Fibroblast of pulmonary artery (primary cell): Measurements from ENCODE around the gene TNFRSF6B.
A peak's percentile ranks its signal among the peaks of the same experiment; 100 is the strongest.
"Not testable (repeated sequence)": the region's sequence is repeated elsewhere in the genome, so short reads cannot be mapped to it uniquely, and the experiment has no call there.

ENCODE experiments used
- DNase-seq: peaks from one replicate; pipeline ENCODE4 v3.0.0-alpha.2; 2010; ENCODE audit warnings: low read depth
- H3K4me3 ChIP-seq: replicated peaks from 2 replicates; pipeline ENCODE4 v1.5.1; 2011; ENCODE audit warnings: low read depth, mild to moderate bottlenecking, control low read depth, low read length, moderate library complexity
- CTCF ChIP-seq: IDR thresholded peaks from 2 replicates; pipeline ENCODE4 v1.5.1; 2011; ENCODE audit warnings: mild to moderate bottlenecking, control low read depth, low read length, inconsistent platforms; ENCODE audit errors: missing control alignments

Gene TNFRSF6B

GRCh38 chr20:63663332-63664066 is 33.0 kb upstream of the TNFRSF6B start:
- no peak overlapping the region for H3K4me3 ChIP-seq
- TF ChIP-seq CTCF, result no peak
- DNase-seq, result no peak

- TF ChIP-seq CTCF, result no peak
- no peak overlapping the region for H3K4me3 ChIP-seq
- no peak for DNase-seq
These were observed 32.2 kb upstream of the TNFRSF6B start for GRCh38 chr20:63664143-63664851.

- TF ChIP-seq CTCF, result no peak
- no peak overlapping the region for H3K4me3 ChIP-seq
- DNase-seq, result peak; percentile 42
These were observed 31.4 kb upstream of the TNFRSF6B start for GRCh38 chr20:63664861-63665594.

GRCh38 chr20:63665708-63666107 is 30.7 kb upstream of the TNFRSF6B start:
- no peak for TF ChIP-seq CTCF
- no peak overlapping the region for H3K4me3 ChIP-seq
- no peak for DNase-seq

- no peak overlapping the region for H3K4me3 ChIP-seq
- DNase-seq, result no peak
- no peak for TF ChIP-seq CTCF
These were observed 28.6 kb upstream of the TNFRSF6B start for GRCh38 chr20:63667858-63668257.

- H3K4me3 ChIP-seq, result no peak overlapping the region
- no peak for DNase-seq
- no peak for TF ChIP-seq CTCF
These were observed 28.1 kb upstream of the TNFRSF6B start for GRCh38 chr20:63668351-63668750.

- DNase-seq, H3K4me3 ChIP-seq: not testable (repeated sequence)
These were observed 24.8 kb upstream of the TNFRSF6B start for GRCh38 chr20:63671695-63672094.
